GM18517 (cell line): Measurements from ENCODE around the gene CCDC159.
"Not testable (repeated sequence)": the region's sequence is repeated elsewhere in the genome, so short reads cannot be mapped to it uniquely, and the experiment has no call there.

Experiments used
- ATAC-seq: cut with Tn5 transposase; IDR thresholded peaks from one replicate; pipeline ENCODE4 v1.9.1; 2021; ENCODE audit warnings: mild to moderate bottlenecking, moderate library complexity; ENCODE audit not compliant: unreplicated experiment

Gene CCDC159

DNA sequence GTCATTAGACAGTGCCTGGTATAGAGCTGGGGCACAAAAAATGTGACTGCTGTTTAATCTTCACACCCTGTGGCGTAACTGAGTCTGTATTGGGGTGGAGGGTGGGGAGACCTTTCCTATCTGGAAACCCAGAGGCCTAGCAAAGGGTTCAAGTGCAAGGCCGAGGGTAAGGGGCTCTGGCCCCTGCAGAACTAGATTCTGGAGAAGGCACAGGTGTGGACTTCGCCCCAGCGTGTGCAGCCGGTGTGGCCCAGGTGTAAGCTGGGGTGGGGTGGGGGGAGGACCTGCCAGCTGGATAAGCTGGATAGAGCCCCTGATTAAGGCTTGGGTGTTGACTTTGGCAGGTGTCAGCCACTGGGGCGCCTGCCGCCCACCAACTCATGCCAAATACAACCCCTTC lies 8.2 kb upstream of the CCDC159 start:
- ATAC-seq, result no peak

DNA sequence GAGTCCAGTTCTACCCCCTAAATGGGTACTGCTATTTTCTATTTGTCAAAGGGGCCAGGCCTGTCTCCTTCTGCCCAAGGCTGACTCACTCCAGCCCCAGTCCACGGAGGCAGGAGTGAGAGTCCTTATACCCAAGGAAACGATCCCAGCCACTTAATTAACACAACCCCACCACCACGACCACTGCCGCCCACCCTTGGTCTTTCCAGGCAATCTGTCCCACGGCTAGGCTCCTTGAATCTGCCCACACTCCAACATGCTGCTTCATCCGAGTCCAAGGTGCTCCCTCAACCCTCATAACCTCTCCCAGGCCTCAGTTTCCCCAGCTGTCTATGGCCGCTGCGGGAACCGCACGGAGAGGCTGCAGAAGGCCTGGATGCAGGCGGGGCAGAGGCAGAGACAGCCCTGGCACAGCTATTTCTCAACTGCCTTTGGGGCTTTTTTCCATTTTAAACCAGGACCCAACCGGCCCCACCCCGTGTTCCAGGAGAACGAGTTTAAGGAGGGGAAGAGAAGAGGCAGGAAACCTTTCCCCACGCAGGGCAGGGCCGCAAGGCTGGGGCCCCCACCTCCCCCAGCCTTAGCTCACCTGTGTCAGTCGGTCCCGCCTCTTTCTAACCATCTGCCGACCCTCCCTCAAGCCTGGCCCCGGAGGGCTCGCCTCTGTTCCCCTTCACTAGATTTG lies 7.6 kb upstream of the CCDC159 start:
- ATAC-seq, result no peak

DNA sequence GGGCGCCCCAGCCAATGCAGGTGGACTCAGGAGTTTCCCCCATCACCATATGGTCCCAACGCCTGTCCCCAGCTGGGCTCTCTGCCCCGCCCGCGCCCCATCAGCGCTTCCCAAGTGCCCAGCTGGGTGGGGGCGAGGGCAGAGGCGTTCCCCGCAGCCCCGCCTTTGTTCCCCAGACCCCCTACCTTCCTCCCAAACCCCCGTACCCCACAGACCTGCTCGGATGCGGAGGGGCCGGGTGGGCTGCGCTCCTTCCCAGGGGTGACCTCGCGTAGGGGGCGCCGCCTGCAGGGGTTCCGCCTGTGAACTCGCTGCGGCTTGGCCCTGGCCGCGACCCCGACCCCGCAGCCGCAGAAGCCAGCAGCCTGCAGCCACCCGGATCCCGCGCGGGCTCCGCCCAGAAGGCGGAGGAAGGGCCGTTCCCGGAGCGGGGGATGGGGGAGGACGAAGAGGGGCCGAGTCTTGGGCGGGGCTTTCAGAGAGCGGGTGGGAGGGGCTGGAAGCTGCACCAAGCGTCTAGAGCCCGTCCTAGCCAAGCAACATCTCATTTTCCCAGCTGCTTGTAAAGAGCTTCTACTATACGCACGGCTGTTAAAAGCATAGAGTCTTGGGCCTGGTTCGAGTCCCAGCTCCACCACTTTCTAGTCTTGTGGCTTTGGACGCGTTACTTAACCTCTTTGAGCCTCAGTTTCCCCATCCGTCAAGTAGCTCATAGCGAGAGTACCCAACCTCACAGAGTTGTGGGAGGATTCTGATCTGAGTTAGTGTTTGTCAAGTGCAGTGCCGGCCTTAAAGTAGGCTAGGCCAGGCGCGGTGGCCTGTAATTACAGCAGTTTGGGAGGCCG lies 6.8 kb upstream of the CCDC159 start, which contains the start of gene RAB3D:
TSS of gene RAB3D (minus strand) at position 404 of the 845 bp plus-strand sequence. CDS start 2,258 bp downstream, outside the sequence.
- ATAC-seq, result no peak

DNA sequence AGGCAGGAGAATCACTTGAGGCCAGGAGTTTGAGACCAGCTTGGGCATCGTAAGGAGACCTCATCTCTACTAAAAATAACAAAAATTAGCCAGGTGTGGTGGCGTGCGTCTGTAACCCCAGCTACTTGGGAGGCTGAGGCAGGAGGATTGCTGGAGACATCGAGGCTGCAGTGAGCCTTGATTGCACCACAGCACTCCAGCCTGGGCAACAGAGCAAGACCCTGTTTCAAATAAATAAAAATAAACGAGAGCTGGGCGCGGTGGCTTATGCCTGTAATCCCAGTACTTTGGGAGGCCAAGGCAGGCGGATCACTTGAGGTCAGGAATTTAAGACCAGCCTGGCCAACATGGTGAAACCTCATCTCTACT lies 6.2 kb upstream of the CCDC159 start:
- ATAC-seq, result not testable (repeated sequence)

DNA sequence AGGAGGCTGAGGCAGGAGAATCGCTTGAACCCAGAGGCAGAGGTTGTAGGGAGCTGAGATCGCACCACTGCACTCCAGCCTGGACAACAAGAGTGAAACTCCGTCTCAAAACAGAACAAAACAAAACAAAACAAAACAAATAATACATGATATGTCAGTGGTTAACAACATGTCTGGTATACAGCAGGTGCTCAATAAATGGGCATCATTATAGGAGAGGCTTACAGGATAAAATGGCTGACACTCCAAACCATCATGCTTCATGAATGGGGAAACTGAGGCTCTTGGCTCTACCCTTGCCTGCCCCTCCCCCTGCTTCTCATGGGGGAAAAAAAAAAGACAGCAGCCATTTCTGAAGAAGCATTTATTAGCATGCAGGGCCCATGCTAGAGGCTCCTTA lies 3.9 kb upstream of the CCDC159 start:
- no peak for ATAC-seq

DNA sequence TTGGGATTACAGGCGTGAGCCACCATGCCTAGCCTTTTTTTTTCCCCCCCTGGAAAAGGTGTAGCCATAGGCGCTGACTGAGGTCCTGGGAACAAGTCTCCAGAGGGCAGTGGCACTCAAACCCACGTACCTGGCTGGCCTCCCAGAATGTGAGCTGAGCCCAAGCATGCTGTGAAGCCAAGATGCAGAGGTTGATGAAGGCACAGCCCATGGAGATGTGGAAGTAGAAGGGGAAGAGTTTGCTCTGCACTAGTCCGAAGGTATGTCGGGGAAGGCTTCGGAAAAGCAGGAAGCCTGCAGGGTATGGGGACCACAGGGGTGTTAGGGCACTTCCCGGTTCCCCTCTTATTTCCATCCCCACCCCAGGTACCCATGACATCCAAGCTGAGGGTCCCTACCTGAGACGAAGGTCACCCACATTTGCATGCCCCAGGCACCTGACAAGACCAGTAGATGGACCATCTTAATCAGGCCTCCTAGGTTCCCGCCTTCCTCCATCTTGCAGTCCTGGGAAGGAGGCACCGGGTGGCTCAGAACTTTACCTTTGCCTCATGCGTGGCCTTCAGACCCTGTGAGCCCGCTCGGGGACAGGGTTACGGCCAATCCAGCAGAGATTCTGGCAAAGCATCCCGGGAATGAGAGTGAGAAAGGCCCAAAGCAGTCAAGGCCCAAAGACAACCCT lies 1.1 kb upstream of the CCDC159 start:
- no peak for ATAC-seq

DNA sequence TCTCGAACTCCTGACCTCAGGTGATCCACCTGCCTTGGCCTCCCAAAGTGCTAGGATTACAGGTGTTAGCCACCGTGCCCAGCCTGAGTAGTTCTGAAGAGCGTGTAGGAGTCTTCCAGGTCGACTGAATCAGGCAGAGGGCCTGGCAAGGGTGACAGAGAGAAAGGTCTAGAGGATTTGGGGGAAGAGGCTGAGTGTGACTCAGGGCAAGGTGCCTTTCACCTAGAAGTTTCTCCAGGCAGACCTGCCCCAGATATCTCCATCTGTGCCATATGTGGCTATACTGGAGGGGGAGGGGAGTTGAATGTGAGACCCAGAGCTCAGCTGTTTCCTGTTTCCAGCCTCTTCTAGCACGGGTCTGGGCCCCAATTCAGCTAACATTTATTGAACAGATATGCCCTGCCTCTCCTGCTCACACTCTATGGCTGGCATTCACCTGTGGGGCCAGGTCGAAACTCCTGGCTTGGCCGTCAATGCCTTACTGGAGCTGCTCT lies 1.3 kb downstream of the CCDC159 start:
- no peak for ATAC-seq

DNA sequence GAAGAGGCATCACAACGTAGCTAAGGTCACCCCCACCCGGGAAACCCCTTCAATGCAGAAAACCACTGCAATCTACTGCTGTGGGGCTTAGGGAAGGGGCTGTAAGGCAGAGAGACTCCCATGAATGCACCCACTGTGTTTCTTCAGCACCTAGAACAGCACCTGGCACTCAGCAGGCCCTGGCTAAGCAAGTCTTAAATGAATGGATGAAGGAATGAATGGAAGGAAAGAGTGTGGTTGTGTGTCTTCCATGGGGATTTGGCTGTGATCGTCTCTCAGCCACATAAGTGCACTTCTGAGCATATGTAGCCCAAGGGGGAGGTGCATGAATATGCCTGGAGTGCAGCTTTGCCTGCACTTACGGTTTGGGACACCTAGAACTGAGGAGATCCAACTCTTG lies 2.9 kb downstream of the CCDC159 start:
- no peak for ATAC-seq

DNA sequence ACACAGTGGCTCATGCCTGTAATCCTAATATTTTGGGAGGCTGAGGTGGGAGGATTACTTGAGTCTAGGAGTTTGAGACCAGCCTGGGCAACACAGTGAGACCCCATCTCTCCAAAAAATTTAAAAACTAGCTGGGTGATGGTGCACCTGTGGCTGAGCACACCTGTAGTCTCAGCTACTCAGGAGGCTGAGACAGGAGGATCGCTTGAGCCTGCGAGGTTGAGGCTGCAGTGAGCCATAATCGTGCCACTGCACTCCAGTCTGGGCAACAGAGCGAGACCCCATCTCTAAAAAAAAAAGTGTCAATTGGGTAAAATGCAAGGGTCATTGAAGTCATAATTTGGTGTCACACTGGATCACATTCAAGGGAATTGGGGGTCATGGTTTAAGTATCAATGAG lies 7.8 kb downstream of the CCDC159 start:
- ATAC-seq, result not testable (repeated sequence)

DNA sequence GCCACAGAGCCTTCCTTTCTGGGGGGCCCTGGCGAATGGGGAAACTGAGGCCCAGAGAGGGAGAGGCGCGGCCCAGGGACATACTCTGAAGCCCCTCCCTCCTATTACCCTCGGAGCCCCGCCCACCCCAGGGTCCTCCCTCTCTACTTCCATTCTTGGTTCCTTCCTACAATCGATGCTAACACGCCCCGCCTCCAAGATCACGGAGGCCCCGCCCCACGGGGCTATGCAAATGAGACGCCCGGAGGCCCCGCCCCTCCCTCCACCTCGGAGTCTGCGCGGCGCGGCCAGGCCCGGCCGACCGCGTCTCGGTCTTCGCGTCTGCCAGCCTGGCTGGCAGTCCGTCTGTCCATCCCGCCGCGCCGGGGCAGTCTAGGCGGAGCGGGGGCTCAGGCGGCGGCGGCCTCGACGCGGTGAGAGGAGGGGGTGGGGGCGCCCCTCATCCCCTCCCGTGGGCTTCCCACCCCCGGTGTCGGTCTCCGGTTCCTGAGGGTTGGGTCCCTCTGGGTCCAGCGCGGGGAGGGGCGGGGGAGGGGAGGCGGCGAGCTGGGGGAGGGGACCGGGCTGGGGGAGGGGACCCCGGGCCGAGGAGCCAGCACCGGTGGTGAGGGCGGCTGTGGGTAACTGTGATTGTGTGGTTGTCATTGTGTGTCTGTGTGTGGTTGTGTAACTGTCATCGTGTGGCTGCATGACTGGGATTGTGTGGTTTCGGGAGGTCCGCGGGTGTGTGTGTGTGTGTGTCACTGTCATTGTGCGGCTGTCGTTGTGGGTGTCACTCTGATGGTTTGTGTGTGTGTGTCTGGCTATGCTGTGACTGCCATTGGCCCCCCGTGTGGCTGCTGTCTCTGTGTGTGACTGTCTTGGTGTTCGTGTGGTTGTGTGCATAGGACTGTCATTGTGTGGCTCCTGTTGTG lies 9.1 kb downstream of the CCDC159 start, which contains the start of gene PLPPR2:
TSS of gene PLPPR2 (plus strand) at position 273 of the 914 bp plus-strand sequence. CDS start 2,242 bp downstream, outside the sequence.
- ATAC-seq, result no peak

DNA sequence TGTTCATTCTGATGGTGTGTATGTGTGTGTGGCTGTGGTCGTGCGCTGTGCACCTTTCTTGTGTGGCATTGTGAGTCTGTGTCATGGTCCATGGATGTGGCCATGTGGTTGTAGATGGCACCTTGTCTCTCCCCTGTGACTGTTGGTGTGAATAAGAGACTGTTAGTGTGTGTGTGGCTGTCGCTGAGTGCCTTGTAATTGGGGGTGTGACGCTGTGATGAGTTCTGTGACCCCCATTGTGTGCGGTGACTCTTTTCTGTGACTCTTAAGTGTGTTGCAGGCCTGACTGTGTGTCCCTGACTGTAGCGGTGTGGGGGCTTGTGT lies 9.7 kb downstream of the CCDC159 start:
- no peak for ATAC-seq

DNA sequence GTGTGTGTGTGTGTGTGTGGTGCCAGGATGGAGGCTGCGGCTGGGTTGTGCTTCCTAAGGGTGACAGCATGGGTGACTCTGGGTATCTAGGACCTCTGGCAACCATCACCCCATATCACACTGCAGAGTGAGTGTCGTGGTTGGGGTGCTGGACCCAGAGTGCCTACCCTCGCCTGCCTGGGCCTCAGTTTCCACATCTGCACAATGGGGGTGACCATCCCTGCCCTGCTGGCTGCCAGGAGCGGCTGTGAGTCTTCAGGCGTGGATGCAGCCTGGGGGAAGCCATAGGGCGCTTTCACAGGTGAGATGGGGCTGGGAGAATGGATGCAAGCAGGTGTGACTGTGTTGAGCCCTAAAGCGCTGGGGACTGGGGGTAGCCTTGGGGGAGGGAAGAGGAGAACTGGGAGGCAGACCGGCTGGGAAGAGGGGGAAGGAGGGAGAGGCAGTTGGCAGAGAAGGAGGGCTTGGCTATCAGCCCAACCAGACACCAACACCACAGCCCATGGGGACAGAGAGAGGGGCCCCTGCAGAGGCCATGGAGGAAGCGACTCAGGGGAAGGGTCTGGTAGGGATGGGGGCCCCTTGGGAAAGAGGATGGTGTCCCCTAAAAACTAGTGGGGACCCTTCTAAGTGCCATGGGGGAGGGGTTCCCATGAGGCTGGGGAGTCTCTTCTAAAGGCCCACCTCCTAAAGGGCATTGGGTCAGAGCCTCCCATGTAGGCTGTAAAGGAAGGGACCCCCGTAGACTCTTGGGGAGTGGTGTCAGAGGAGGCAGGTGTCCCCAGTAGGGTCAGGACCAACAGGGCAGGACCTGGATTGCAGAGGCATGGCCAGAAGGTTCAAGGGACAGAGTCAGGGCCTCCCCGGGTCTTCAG lies 10.6 kb downstream of the CCDC159 start:
- no peak for ATAC-seq

DNA sequence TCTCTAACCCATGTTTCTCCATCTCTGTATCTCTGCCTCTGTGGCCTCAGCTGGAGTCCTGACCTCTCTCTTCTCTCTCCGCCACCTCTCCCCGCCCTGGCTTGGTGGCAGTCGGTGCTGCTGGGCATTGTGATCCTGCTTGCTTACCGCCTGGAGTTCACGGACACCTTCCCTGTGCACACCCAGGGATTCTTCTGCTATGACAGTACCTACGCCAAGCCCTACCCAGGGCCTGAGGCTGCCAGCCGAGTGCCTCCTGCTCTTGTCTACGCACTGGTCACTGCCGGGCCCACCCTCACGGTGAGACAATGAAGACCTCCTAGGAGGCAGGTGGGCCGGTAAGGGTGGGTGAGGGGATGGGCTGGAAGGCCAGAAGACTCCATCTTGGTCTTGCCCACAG lies 13.1 kb downstream of the CCDC159 start:
- no peak for ATAC-seq

DNA sequence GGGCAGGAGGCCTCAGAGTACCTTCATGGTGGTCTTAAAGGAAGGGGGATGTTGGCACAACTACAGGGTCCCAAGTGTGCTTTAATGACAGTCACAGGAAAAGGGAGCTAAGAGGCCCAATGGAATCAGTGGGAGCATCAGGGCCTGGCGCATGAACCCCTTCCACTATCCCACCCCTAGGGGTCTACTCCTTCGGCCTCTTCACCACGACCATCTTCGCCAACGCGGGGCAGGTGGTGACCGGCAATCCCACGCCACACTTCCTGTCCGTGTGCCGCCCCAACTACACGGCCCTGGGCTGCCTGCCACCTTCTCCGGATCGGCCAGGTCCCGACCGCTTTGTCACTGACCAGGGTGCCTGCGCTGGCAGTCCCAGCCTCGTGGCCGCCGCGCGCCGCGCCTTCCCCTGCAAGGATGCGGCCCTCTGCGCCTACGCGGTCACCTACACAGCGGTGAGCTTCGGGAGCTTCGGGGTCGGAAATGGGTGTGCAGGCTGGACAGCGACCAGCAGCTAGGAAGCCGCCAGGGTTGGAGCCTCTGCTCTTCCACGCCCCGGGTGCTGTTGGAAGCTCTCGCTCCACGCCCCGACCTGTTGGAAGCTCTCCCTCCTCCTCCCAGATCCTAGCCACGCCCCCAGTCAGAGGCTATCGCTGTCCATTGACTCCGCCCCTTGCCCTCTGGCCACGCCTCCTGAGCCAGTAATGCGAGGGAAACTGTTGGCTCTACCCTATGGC lies 14.9 kb downstream of the CCDC159 start:
- ATAC-seq, result no peak

DNA sequence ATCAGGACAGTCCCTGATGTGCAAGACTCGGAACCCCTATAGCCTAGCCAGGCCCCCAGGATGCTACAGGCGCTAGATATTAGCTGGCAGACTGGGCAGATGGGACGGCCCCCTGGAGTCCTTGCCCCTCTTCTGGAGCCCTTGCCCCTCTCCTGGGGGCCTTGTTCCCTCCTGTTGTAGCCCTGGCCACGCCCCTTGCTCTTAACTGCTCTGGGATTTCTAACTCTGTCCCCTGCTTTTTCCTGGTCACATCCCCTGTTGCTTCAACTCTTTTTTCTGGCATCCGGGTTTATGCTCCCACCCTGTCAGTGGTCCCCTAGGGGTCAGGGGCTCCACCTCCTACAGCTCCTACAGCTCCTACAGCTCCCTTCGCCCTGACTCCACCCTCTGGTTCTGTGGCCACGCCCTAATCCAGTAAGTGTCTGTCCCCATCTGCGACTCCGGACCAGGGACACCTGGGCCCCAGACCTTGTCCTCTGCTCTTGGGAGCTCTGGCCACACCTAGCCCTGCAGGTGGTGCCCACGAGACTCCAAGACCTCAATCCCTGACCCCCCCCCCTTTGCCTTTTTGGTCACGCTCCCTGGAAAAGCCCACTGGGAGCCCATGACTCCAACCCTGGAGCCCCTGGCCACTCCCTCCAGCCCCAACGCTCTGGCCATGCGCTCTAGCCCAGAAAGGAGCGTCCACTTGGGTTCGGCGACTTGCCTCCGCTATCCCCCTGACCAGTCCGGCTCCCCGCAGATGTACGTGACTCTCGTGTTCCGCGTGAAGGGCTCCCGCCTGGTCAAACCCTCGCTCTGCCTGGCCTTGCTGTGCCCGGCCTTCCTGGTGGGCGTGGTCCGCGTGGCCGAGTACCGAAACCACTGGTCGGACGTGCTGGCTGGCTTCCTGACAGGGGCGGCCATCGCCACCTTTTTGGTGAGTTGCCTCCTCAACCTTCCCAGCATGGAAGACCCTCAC lies 15.7 kb downstream of the CCDC159 start:
- no peak for ATAC-seq

DNA sequence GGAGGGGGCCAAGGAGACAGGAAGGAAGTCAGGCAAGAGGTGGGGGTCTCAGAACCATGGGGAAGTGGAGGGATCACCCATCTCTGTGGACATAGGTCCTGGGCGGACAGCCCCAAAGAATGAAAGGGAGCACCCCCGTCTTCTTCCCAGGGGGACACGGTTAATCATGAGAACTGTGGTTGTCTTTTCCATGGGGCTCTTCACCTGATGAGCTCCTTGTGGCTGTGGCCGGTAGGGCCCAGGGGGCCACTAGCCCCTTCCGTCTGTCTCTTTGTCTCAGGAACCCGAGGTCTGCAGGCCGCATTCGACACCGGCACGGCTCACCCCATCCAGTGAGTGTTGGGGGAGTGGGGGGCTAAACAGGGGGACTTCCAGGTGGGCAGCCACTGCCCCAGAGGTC lies 17.6 kb downstream of the CCDC159 start:
- ATAC-seq, result no peak

DNA sequence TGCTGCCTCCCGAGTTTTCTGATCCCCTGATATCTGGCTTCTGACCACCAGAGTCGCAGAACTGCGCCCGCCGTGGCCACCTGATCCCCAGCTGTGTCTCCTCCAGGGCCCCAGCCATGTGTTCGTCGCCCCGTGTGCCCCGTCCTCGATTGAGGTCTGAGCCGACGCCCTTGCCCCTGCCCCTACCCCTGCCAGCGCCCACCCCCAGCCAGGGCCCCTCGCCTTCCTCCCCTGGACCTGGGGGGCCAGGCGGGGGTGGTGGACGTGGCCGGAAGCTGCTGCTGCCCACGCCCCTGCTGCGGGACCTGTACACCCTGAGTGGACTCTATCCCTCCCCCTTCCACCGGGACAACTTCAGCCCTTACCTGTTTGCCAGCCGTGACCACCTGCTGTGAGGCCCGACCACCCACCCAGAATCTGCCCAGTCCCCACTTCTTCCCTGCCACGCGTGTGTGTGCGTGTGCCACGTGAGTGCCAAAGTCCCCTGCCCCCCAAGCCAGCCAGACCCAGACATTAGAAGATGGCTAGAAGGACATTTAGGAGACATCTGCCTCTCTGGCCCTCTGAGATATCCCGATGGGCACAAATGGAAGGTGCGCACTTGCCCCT lies 18.1 kb downstream of the CCDC159 start:
- ATAC-seq, result no peak
